Daoy (cell line): ENCODE measurements around the gene PRPH. TPM values are rescaled to one million over a fixed set of nuclear protein-coding genes. Genes with fewer than 3 reads are reported as not detected.
"Not testable (repeated sequence)": the region's sequence is repeated elsewhere in the genome, so short reads cannot be mapped to it uniquely, and the experiment has no call there.

Experiments used
- DNase-seq: peaks from one replicate; pipeline ENCODE4 v3.0.0-alpha.2; 2015; ENCODE audit warnings: low read depth
- total RNA-seq: library from RNA; depleted of rRNA; stranded (reverse); fragments of >200 nt; shearing (Covaris generic); gene quantifications from 2 replicates; pipeline ENCODE4 v1.2.3, GENCODE V29; 2014

The PRPH gene
- total RNA-seq, 1 experiment from 2014 or later = 0.69 TPM

- DNase-seq = no peak
These were observed 18.4 kb upstream of the PRPH start for GRCh38 chr12:49276304-49277290.

- no peak for DNase-seq
These were observed 17.5 kb upstream of the PRPH start for GRCh38 chr12:49277466-49277865.

- DNase-seq = no peak
These were observed 15.2 kb upstream of the PRPH start for GRCh38 chr12:49279706-49280159.

- DNase-seq = not testable (repeated sequence)
These were observed 14.4 kb upstream of the PRPH start for GRCh38 chr12:49280545-49280944.

GRCh38 chr12:49282302-49282701, 12.6 kb upstream of the PRPH start:
- no peak for DNase-seq

GRCh38 chr12:49282740-49283375, 12.1 kb upstream of the PRPH start:
- DNase-seq = not testable (repeated sequence)

- DNase-seq = no peak
These were observed 11.2 kb upstream of the PRPH start for GRCh38 chr12:49283541-49284429.

GRCh38 chr12:49284672-49285071, 10.3 kb upstream of the PRPH start:
- DNase-seq = no peak

GRCh38 chr12:49287876-49288275, 7.1 kb upstream of the PRPH start:
- DNase-seq = no peak

GRCh38 chr12:49288412-49288853, 6.5 kb upstream of the PRPH start:
- DNase-seq = peak; percentile 62

- DNase-seq = no peak
These were observed 5.9 kb upstream of the PRPH start for GRCh38 chr12:49288922-49289555.

GRCh38 chr12:49292729-49293055, 2.3 kb upstream of the PRPH start:
- DNase-seq = no peak

- DNase-seq = no peak
These were observed 1.6 kb upstream of the PRPH start for GRCh38 chr12:49293056-49293956.

- DNase-seq = no peak
These were observed 702 bp upstream of the PRPH start for GRCh38 chr12:49294086-49294803.

GRCh38 chr12:49294804-49295081, 204 bp upstream of the PRPH start:
- DNase-seq = no peak

- peak; percentile 67 for DNase-seq
These were observed 1.3 kb downstream of the PRPH start for GRCh38 chr12:49296034-49296835.

GRCh38 chr12:49296836-49297694, 2.1 kb downstream of the PRPH start:
- DNase-seq = peak; percentile 87

GRCh38 chr12:49297695-49298060, 2.7 kb downstream of the PRPH start:
- DNase-seq = no peak
